Midbrain (tissue), 1 donor: ENCODE results near the gene ADAM10.
"Not testable (repeated sequence)": the region's sequence is repeated elsewhere in the genome, so short reads cannot be mapped to it uniquely, and the experiment has no call there.

Source experiments
- DNase-seq: peaks from one replicate; lab custom pipeline; 2025; lab: John Stamatoyannopoulos, UW

Gene ADAM10

DNA sequence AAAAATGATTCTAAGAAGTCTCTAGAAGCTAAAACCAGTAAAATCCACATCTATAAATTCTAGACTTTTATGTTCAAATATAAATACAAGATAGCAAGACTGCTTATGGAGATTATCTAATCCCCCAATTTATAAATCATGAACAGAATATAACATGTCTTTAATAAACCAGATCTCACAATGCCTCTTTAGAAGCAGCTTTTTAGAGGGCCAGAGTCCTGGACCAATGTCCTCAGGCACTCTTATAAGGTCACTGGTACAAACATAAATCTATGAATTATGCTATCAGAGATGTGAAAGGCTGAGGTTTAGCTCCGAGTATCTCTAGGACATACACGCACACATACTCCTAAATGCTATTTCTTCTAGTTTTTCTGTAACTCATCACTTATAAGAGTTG, 78.3 kb downstream of the ADAM10 start:
- no peak for DNase-seq

- no peak for DNase-seq
Observed at GRCh38 chr15:58669108-58669507, 80.4 kb downstream of the ADAM10 start.

DNA sequence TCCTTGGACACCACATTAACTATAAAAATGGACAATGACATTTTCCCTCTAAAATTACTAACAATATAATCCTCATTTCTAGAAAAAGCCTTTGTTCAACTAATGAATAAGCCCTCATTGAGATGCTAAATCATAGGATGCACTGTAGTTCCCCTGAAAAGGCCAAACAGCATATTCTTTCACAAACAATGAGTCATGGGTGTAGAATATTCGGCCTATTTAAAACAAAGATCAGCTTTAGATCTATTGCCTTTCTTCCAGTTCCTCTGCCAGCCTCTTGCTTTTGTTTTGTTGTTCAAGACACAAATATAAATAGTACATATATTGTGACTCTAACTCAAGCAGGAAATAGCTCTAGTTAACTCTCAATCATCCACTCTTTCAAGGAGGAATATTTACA, 82.5 kb downstream of the ADAM10 start:
- DNase-seq: peak; percentile 83

DNA sequence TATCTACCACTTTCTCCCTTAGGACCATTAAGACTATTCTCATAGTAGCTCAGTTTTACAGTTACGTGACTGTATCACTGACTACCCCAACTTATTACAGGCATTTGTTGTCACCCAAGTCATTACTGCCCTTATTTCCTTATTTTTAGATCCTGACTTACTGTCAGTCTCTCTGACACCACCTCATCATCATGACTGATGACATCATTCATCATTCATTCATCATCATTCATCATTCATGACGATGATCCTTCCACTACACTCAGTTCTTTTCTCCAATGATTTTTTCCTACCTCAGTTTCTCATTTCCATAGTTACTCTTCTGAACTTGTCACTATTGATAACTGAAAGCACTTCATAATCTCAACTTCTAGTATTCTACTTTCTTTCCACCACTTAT, 83.8 kb downstream of the ADAM10 start:
- DNase-seq: no peak

DNA sequence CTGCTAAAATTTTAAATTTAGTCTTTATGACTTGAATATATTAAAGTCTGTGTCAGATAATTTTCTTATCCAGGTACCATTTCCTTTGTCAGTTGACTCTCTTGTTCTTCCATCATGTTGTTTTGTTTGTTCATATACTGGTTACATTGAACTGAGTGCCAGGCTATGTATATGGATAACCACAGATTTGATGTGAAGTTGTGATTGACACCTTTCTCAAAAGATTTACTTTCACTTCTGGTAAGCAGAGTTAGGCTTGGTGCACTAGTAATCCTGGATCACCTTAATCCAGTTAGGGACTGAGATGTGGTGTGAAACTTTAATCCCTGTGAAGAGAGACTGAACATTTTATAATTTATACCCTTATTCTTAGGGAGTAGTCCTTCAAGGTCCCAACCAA, 99.4 kb downstream of the ADAM10 start:
- no peak for DNase-seq

DNA sequence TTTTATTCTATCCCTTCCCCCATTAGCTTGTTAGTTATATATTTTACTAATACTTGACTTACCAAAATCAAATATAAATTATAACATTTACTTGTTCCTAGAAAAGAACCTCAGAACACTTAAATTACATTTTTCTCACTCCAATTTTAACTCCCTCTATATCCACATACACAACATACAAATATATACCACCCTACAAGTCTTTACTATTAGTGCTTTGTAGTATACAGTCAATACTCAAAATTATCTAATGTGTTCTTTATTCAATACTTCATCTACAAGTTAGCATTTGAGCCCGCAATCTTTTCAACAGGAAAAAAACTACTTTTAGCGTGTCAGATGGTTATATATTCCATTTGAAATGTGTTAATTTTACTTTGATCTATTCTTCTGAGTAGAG, 100.3 kb downstream of the ADAM10 start:
- DNase-seq: no peak

DNA sequence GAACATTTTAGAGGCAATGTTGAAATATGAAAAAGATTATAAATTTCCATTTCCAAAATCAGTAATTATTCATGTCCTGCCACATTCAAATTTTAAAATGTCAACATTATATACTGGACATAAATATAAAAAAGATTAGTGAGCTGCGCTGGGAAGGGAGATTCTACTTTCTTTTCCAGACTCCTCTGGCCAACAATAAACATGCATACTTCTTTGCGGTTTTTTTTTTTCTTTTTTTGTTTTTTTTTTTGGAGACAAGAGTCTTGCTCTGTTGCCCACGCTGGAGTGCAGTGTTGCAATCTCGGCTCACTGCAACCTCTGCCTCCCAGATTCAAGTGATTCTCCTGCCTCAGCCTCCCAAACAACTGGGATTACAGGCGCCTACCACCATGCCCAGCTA, 105.5 kb downstream of the ADAM10 start:
- DNase-seq: no peak

DNA sequence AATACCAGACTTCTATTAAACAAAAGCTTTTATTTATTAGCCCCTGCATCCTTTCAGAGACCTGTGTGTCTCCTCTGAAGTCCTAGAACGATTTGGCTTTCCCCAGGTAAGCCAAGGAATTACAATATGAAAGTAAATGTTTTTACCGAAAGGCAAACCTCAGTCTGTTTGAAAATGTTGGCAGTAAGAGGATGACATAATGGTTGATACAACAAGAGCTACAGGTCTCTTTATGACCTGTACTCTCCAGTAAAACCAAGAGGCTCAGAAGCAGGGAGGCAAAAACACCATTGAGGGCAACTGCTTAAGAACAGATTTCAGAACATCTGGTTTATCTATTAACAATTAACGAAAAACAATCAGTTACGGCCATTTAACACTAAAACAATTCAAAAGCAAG, 107.8 kb downstream of the ADAM10 start:
- DNase-seq: no peak

DNA sequence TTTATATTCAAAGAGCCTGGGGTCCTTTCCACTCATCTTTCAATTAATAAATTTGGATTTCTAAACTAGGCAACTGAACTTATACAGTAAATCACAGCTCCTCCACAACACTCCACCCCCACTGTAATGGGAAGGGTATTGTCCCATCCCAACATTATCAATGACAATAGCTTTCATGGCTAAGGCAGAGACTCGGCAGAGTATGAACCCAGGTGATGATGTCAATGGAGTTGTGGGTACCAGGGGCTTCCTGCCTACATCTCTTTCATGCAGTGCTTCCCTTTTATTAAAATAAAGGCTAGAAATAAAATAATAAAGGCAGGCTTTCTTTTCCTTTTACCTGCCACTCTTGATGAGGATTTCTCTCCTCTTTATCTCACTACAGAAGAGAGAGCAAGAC, 109.5 kb downstream of the ADAM10 start:
- DNase-seq: no peak

- no peak for DNase-seq
Observed at GRCh38 chr15:58639002-58639756, 110.3 kb downstream of the ADAM10 start.

DNA sequence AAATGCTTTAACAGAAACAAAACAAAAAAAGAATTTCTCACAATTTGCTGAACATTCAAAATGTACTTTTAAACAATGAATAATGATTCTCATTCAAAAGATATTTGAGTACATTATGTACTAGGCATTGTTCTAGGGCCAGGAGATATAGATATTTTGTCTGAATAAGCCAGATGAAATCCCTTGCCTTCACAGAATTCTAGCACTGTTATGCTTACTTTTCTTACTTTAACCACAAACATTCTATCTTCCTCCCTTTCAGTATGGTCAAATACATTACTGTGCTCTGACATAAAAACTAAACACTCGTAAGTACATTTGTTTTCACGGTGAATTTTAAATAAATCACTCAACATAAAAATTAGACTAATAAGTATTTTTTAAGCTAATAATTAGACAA, 116.7 kb downstream of the ADAM10 start:
- no peak for DNase-seq

DNA sequence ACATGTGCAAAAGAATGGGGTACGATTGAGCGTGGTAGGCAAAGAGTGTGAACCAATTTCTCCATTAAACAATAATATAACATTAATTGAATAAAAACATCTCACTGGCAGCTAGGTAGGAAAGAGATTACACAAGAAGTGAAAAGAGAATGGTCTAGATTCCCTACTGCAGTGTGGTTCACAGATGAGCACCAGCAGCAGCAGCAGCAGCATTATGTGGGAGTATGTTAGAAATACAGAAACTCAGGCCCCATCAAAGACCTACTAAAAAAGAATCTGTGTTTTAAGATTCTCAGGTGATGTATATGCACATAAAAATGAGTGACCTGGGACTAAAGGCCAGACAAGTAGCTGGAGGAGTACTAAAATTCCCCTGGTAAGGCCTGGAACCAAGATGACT, 118.2 kb downstream of the ADAM10 start:
- no peak for DNase-seq

- DNase-seq: no peak
Observed at GRCh38 chr15:58629625-58630024, 119.9 kb downstream of the ADAM10 start.

GRCh38 chr15:58628206-58628947, 121.1 kb downstream of the ADAM10 start:
- DNase-seq: peak; percentile 39

- DNase-seq: no peak
Observed at GRCh38 chr15:58627701-58628100, 121.8 kb downstream of the ADAM10 start.

GRCh38 chr15:58627046-58627445, 122.5 kb downstream of the ADAM10 start:
- DNase-seq: no peak

DNA sequence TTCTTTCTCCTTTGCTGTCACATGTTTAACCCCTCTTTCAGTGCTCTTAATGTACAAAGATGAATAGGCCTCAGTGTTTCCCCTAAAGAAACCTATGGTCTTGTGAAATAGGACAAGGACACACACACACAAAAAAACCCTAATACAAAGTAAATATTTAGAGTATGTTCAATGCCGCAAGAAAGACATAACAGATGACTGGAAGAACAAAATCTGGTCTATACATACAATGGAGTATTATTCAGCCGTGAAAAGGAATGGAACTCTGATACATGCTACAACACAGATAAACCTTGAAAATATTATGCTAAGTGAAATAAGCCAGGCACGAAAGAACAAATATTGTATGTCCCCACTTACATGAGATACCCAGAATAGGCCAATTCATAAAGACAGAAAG, 123.1 kb downstream of the ADAM10 start:
- DNase-seq: no peak

DNA sequence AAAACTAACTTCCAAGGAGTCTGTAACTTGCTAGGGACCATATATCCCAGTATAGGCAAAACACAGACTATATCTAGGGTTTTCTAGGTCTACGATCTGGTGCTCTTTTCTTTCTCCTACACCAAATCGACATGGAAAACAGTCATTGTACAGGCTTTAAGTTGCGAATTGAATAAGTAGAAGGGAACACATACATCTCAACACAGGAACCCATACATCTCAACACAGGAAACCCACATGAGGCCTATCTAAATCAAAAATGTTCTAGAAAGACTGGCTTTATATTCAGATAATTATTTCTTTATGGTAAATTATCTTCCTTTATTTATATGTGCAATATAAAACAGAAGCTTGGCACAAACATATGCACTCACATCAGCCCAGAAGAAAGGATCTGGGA, 126.6 kb downstream of the ADAM10 start:
- DNase-seq: no peak

DNA sequence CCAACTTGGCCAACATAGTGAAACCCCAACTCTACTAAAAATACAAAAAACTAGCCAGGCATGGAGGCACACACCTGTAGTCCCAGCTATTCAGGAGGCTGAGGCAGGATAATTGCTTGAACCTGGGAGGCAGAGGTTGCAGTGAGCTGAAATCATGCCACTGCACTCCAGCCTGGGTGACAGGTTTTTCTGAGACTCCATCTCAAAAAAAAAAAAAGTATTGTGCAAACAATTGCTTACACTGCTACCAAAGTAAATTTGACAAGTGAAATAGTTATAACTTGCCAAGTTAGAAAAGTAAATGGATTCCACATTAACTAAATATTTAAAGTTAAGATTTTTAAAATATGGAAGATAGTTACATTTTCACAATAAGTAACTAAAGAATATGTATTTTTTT, 129.2 kb downstream of the ADAM10 start:
- not testable (repeated sequence) for DNase-seq

DNA sequence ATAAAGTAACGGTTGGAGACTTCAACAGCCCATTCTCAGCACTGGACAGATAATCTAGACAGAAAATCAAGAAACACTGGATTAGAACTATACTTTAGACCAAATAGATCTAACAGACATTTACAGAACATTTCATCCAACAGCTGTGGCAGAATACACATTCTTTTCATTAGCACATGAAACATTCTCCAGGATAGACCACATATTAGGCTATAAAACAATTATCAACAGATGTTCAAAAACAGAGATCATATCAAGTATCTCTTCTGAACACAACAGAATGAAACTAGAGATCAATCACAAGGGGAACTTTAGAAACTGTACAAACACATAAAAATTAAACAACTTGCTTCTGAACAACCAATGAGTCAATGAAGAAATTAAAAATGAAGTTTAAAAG, 133.3 kb downstream of the ADAM10 start:
- no peak for DNase-seq

DNA sequence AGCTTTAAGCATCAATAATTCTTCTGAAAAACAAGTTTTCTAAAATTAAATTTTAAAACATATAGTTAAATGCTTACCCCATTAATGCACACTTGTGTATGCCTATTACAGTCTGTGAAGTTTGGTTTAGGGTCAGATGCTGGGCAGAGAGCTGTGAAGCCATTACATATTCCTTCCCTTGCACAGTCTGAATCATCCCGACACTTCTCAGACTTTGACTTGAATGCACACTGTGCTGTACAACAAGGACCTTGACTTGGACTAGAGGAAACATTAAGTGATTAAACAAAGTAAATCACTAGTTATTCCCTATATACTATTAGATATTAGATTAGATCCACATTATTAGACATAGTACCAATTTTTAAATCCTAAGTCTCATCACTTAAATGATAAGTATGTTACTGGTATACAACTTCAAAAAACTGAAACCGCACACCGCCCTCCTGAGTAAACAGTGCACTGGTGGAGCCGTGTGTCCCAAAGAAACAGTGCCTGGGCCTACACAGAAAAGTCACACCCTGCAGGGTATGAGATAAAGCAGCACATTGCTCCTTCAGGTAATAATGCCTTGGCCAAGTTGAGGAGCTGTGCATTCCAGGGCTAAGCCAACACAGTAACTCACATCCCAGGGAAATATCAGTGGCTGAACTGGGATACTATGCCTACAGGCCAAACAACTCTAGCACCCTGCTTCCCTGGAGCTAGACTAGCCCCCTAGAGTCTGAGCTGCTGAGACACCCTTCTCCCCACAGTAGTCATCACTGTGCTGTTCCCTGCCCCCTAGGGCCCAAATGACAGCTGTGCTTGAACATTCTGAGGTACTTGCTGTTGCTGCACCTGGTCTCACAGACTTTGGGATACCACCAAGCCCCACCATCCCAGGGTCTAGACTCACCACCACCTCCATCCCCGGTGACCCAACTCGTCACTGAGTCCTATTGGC, 137.5 kb downstream of the ADAM10 start:
- DNase-seq: no peak

- DNase-seq: no peak
Observed at GRCh38 chr15:58608711-58609110, 140.8 kb downstream of the ADAM10 start.
